ENCODE measurements around the gene OSR1.
"Not testable (repeated sequence)": the region's sequence is repeated elsewhere in the genome, so short reads cannot be mapped to it uniquely, and the experiment has no call there.

The OSR1 gene

GRCh38 chr2:19330436-19330835 is 28.0 kb downstream of the OSR1 start:
- DNase-seq = no peak

GRCh38 chr2:19329445-19329844 is 29.0 kb downstream of the OSR1 start:
- DNase-seq = no peak

GRCh38 chr2:19327496-19327895 is 30.9 kb downstream of the OSR1 start:
- DNase-seq = no peak

- DNase-seq = no peak
Measured at GRCh38 chr2:19321946-19322345, 36.5 kb downstream of the OSR1 start.

- no peak for DNase-seq
Measured at GRCh38 chr2:19320813-19321212, 37.6 kb downstream of the OSR1 start.

GRCh38 chr2:19319698-19320097 is 38.7 kb downstream of the OSR1 start:
- DNase-seq = peak; percentile 74

- no peak for DNase-seq
Measured at GRCh38 chr2:19319064-19319463, 39.4 kb downstream of the OSR1 start.

GRCh38 chr2:19313553-19313952 is 44.9 kb downstream of the OSR1 start:
- DNase-seq = no peak

- no peak for DNase-seq
Measured at GRCh38 chr2:19312949-19313348, 45.5 kb downstream of the OSR1 start.

- DNase-seq = not testable (repeated sequence)
Measured at GRCh38 chr2:19306065-19306464, 52.4 kb downstream of the OSR1 start.

GRCh38 chr2:19305400-19306055 is 52.9 kb downstream of the OSR1 start:
- peak; percentile 46 for DNase-seq

GRCh38 chr2:19301706-19302105 is 56.7 kb downstream of the OSR1 start:
- DNase-seq = no peak

Data from NCI-H2171 (cell line).